ENCODE data around the gene GALK2. TPM values are rescaled to one million over a fixed set of nuclear protein-coding genes. Genes with fewer than 3 reads are reported as not detected.

The GALK2 gene
- total and polyA plus RNA-seq, 2 of the 8 experiments (the other 6 are each of a cell fraction or from before 2014, with no cell fraction given) = 8.7 to 16.1 TPM

- CTCF ChIA-PET (ENCODE audit: partially characterized antibody) = interaction anchor here (0.6 to 2.8 kb wide), 22 partner anchors 9 to 288 kb away, joined by 3 to 15 read pairs (median 4); partner anchors contain the start of genes COPS2, EID1, FGF7 and GALK2
- Histone ChIP-seq H3K14ac (ENCODE audit: insufficient read length) (no peak overlapping the region), H2BK15ac (ENCODE audit: low read length) (no peak overlapping the region), H3K4me2 (ENCODE audit: insufficient read depth in 1 of 2, low read depth in 2 of 2, low read length in 2 of 2) (no peak overlapping the region), H3K56ac (replicated peaks; ENCODE audit: insufficient read length, low read depth, low read length) (no peak overlapping the region), H3K23ac (ENCODE audit: insufficient read length) (no peak overlapping the region), H2BK120ac (replicated peaks; ENCODE audit: low read depth, low read length) (no peak overlapping the region), H3K27me3 (replicated peaks in 1 of 4; ENCODE audit: control insufficient read depth in 3 of 4, extremely low read depth in 1 of 4, insufficient read depth in 3 of 4, low read length in 3 of 4) (no peaks in the 10 kb centered on the region), H3K23me2 (ENCODE audit: low read depth, low read length) (no peaks in the 10 kb centered on the region), H2BK20ac (ENCODE audit: low read length) (no peak overlapping the region), H2AFZ (ENCODE audit: low read length) (no peak overlapping the region), H3K4me1 (replicated peaks in 1 of 4; ENCODE audit: control insufficient read depth in 3 of 4, insufficient read depth in 4 of 4, low read length in 3 of 4) (peaks cover 0 to 3% (median 0%) of the 10 kb centered on the region in 4 experiments; a peak in 2 of 7 replicates), H3K4me3 (ENCODE audit: extremely low read depth in 1 of 4, insufficient read depth in 2 of 4, low read depth in 3 of 4, low read length in 4 of 4) (no peak overlapping the region), H4K5ac (ENCODE audit: insufficient read length, low read depth, low read length) (no peak overlapping the region), H4K20me1 (replicated peaks in 1 of 2; ENCODE audit: control insufficient read depth in 1 of 2, insufficient read depth in 2 of 2, low read length in 2 of 2) (peaks cover 2 to 6% of the 10 kb centered on the region in 2 experiments), H2BK5ac (ENCODE audit: low read depth, low read length) (no peak overlapping the region), H4K91ac (replicated peaks; ENCODE audit: insufficient read length, low read length) (no peak overlapping the region), H3K9ac (replicated peaks in 1 of 4; ENCODE audit: extremely low read depth in 1 of 4, low read depth in 3 of 4, low read length in 3 of 4) (no peak overlapping the region), H3K79me1 (ENCODE audit: low read depth, low read length) (no peaks in the 10 kb centered on the region; the same call in 1 of the 2 replicates), H2AK5ac (ENCODE audit: low read depth, low read length) (no peak overlapping the region), H4K8ac (ENCODE audit: extremely low read depth, insufficient read depth, low read length) (no peak overlapping the region), H3K4ac (replicated peaks; ENCODE audit: insufficient read length, low read depth, low read length) (no peak overlapping the region), H3K18ac (ENCODE audit: extremely low read depth, low read length) (no peak overlapping the region), H3K36me3 (ENCODE audit: control insufficient read depth in 2 of 4, insufficient read depth in 4 of 4, low read length in 3 of 4) (peaks cover 10 to 32% (median 20%) of the 10 kb centered on the region in 4 experiments), H3K9me3 (ENCODE audit: insufficient read depth in 2 of 2, low read depth in 1 of 2, low read length in 1 of 2) (no peaks in the 10 kb centered on the region), H3K27ac (ENCODE audit: low read depth, low read length) (no peak overlapping the region), H3K79me2 (ENCODE audit: control insufficient read depth in 1 of 2, insufficient read depth in 2 of 2, low read length in 2 of 2) (peaks cover 4 to 76% of the 10 kb centered on the region in 2 experiments; a peak in 3 of 4 replicates), H2BK12ac (ENCODE audit: low read depth, low read length) (no peak overlapping the region)
- WGBS, 2 experiments (ENCODE audit: extremely low coverage in 1 of 2, insufficient coverage in 1 of 2, insufficient read length in 1 of 2, insufficient replicate concordance in 2 of 2, low coverage in 1 of 2, low lambda C conversion rate in 2 of 2, missing lambda C conversion rate in 1 of 2) = 19% methylated on average over 3 of the region's 3 CpGs; no CpG with 5 or more reads in 1 of the 2 experiments
- FAIRE-seq = no peak
- DNase-seq (ENCODE audit: low read depth in 1 of 2, low spot score in 2 of 2) = no peak
- POLR2A ChIA-PET (ENCODE audit: partially characterized antibody) = interaction anchor here (0.6 to 1.8 kb wide), 4 partner anchors 10 to 284 kb away, joined by 3 to 4 read pairs (median 3); partner anchors contain the start of genes COPS2 and GALK2
- TF ChIP-seq FOSL1 (IDR thresholded peaks at IDR 0.05; ENCODE audit: insufficient read depth, low read depth, low read length) = no peak
- TF ChIP-seq SAP30 (IDR thresholded peaks at IDR 0.05; ENCODE audit: insufficient read depth, insufficient replicate concordance, low read length) = no peak
- no peak for TF ChIP-seq EZH2 (IDR thresholded peaks at IDR 0.05; ENCODE audit: low read depth, low read length, severe bottlenecking)
- TF ChIP-seq SUZ12 (IDR thresholded peaks at IDR 0.05; ENCODE audit: low read length) = no peak
- TF ChIP-seq MAFK (IDR thresholded peaks at IDR 0.05; ENCODE audit: low read depth, low read length) = no peak
- TF ChIP-seq RAD21 (IDR thresholded peaks at IDR 0.05 in 1 of 2, conservative IDR thresholded peaks at IDR 0.05 in 1 of 2; ENCODE audit: low read depth in 2 of 2, low read length in 2 of 2) = peak; percentile 48 to 51
- TF ChIP-seq BRCA1 (IDR thresholded peaks at IDR 0.05; ENCODE audit: low read depth, low read length) = no peak
Observed at GRCh38 chr15:49145651-49146609, 24.1 kb upstream of the GALK2 start.

Data from H1 (cell line).